Ureter (tissue), 1 donor: Measurements from ENCODE around the gene SH3RF1. TPM values are rescaled to one million over a fixed set of nuclear protein-coding genes. Genes with fewer than 3 reads are reported as not detected.

Source experiments
- DNase-seq: peaks from one replicate; pipeline ENCODE4 v3.0.0-alpha.2; 2020; ENCODE audit warnings: low spot score
- total RNA-seq: library from RNA; stranded (reverse); gene quantifications from one replicate; pipeline ENCODE4 v1.2.4, GENCODE V29; 2023
- donor health status: DM: yes; HTN: yes; CAD: no.

Gene SH3RF1
- total RNA-seq, 1 donor from 2014 or later = 33.2 TPM

DNA sequence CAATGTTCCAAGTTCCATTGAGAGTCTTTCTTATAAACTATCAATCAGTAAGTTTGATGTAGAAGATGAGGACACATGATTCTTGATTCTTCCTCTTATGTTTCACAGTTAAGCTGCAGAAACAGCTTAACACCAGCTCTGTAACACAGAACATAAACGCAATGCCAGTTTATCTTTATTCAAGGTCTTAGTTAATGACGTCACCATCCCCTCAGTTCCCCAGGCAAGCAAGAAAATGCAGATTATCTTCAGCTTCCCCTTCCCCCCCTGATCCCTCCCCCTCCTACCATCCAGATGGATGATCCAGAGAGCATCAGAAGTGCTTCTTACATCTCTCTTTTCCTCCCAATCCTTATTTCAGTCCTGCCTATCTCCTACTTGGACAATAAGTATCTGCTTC lies 4.4 kb upstream of the SH3RF1 start:
- DNase-seq = no peak

DNA sequence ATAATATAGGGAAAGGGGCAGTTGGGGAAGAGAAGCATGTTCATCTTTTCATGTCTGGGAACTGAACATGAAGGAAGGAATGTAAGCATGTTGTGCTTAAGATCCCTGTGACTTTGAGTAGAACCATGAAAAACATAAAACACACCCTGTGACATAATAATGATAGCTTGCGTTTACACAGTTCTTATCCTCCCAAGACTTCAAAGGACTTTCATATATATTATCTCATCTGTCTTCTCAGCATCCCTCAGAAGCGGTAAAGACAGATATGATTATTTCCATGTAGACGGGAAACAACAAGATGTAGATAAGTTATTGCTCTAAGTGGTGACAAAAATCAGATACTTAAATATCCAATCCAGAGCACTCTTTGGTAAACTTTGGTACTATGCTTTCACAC lies 3.3 kb upstream of the SH3RF1 start:
- DNase-seq = no peak

DNA sequence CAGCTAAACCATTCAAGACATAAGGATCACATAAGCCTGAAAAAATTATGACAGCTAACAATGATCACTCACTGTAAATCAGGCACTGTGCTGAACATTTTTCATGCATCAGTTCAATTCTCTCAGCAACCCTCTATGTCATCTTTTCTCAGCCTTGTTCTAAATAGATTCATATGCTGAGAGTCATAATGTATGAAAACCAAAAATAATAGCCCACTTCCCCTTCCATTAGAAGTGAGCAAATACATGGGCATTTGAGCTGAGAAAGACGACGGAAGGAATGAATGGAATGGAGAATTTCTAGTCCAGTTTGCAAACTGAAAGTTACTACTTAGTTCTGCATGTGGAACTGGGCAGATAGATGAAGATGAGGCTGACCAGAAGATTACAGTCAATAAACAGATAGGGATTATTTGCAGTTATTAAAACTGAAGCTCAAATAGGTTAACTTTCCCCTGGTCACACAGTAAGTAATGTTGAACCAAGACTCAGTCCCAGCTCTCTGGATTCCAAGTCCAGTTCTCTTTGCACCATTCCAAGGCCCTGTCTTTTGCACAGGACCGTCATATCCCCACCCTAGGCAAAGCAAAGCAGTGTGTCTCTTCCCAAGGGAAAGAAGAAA lies 1.6 kb upstream of the SH3RF1 start:
- DNase-seq = no peak

DNA sequence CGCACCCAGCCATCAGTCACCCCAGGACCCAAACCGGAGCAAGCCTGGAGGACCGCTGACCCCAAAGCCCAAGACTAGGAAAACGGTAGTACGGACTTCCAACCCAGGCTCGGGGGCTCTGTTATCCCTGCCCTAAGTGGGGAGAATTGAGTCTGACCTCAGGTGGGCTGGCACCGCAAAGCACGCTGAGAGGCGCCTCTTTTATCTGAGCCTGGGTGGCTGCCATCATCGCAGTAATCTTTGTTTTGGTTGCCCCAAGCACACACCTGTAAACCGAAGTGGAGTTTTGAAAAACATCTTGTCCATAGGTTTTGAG lies 894 bp upstream of the SH3RF1 start:
- no peak for DNase-seq

- DNase-seq = peak; percentile 58
Observed at GRCh38 chr4:169269916-169270809, 593 bp downstream of the SH3RF1 start.

DNA sequence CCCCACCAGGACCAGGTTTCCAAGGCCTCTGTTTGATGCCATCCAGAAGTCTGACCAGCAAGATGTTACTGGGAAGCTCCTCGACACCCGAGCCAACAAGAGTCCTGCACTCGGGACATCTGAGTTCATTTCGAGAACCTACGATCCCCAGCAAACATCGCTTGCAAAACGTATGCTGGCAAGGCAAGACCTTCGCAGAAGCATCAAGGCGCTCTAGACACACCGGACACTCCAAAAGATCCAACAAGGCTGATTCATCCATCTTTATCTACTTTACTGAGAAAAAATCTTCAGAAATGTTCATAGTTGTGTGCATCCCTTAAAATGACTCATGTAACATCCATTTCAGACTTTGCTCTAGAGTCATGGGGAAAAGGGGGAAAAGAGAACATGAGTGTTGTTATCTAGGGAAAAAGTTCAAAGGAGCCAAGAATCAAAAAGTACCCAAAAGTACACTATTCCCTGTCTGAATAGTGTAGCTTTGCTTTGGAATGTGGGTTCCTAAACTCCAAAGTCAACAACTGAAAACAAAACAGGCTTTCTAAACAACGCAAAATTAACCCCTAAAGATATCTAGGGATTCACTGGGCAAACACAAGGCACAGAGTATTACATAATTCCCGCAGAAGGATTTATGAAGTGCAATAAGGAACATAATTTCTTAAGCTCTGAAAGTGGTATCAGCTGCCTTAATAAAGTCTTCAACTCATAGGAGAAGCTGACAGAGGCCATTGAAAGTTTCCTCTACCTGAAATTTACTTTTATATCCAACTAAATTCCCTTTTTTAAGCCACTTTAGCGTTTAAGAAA lies 1.6 kb downstream of the SH3RF1 start:
- no peak for DNase-seq

GRCh38 chr4:169267070-169267469 lies 3.7 kb downstream of the SH3RF1 start:
- no peak for DNase-seq

GRCh38 chr4:169266661-169267060 lies 4.1 kb downstream of the SH3RF1 start:
- DNase-seq = no peak

DNA sequence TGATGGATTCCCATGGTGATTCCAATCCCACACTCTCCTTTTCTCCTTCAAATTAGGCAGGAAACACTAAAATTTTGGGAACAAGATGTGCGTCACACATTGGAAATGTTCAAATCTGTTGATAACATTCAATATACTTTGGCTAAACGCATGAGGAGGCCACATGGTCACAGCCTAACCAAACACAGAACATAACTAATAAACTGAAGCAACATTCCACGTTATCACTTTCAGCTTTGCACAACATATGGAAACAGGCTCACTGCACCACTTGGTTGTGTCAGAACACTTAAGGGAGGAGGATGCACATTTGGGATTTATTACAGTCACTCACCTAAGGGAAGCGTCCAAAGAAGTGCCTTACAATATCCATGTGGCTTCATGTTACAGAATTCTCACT lies 4.7 kb downstream of the SH3RF1 start:
- no peak for DNase-seq

DNA sequence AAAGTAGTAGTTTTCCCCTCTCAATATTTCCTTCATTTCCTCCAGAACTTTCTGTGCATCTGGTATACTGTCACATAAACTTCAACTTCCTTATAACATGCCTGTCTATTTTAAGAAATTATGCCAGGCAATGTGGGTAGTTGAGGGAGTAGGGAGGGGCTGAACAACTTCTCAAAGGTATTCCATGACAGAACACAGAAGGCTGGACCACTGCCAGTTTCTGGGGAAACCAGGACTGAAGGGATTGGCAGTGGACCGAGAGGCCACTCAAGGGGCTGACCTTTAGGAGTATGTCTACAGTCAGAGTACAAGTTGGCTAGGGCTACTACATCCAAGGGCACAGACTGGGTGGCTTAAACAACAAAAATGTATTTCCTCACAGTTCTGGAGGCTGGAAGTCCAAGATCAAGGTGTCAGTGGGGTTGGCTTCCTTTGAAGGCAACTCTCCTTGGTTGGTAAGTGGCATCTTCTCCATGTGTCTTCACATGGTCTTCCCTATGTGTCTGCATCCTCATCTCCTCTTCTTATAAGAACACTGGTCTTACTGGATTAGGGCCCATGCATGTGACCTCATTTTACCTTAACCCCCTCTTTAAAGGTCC lies 6.9 kb downstream of the SH3RF1 start:
- no peak for DNase-seq

DNA sequence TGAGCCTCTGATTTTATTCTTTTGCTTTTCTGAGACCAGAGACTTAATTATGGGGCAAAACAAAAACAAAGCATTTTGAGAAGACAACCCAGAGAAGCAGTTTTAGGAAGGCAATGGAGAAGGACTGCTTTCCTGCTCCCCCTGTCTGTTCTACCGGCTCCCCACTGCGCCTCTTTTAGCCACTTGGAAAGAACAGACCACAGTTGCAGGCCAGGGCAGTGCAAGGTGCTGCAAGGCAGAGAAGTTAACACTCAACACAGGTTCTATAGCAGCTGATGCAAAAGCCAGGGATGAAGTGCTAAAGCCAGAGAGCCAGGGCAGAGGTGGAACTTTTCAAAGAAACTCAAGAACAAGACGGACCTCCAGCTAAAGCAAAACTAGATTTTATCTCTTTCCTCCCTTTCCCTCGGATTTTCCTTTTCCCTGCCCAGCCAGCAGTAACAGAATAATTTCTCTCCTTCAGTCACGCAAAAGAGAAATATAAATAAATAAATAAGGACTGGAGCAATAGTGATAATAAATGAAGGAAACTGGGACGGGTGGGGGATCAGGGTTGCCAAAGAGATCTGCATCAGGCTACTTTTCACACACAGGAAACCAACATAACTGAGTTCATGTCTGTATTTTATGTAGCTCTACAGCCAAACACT lies 10.4 kb downstream of the SH3RF1 start:
- no peak for DNase-seq

GRCh38 chr4:169259271-169259670 lies 11.5 kb downstream of the SH3RF1 start:
- DNase-seq = no peak

- no peak for DNase-seq
Observed at GRCh38 chr4:169258141-169258540, 12.6 kb downstream of the SH3RF1 start.

GRCh38 chr4:169256856-169257761 lies 13.6 kb downstream of the SH3RF1 start:
- DNase-seq = no peak

GRCh38 chr4:169256101-169256612 lies 14.6 kb downstream of the SH3RF1 start:
- no peak for DNase-seq

- no peak for DNase-seq
Observed at GRCh38 chr4:169254546-169254983, 16.2 kb downstream of the SH3RF1 start.

DNA sequence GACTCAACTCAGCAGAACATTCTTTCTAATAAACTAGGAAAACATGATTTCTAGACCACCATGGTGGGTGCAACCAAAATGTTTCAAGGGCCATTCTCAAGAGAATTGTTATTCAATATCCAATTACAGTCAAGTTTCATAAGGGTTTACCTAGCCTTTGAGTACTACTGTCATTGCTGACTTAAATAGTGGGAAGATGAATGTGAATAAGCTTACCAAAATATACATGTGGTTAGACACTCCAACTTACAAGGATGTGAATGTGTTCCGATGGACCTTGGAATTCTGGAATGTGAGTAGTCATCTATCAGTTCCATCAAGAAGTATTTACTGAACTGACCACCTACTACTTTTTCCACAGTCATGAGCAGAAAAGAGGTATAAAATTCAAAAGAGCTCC lies 16.9 kb downstream of the SH3RF1 start:
- DNase-seq = no peak

GRCh38 chr4:169253113-169253671 lies 17.6 kb downstream of the SH3RF1 start:
- DNase-seq = no peak

- no peak for DNase-seq
Observed at GRCh38 chr4:169252339-169253112, 18.2 kb downstream of the SH3RF1 start.
